LNCAP (cell line): ENCODE results near the gene PARD3B.
A peak's percentile ranks its signal among the peaks of the same experiment; 100 is the strongest.

ENCODE experiments used
- TF ChIP-seq, protein P1 (sequence below): fragments of 450-650 bp; IDR thresholded peaks from 2 replicates; pipeline ENCODE4 v1.5.1; 2017; ENCODE audit warnings: mild to moderate bottlenecking

Gene PARD3B

DNA sequence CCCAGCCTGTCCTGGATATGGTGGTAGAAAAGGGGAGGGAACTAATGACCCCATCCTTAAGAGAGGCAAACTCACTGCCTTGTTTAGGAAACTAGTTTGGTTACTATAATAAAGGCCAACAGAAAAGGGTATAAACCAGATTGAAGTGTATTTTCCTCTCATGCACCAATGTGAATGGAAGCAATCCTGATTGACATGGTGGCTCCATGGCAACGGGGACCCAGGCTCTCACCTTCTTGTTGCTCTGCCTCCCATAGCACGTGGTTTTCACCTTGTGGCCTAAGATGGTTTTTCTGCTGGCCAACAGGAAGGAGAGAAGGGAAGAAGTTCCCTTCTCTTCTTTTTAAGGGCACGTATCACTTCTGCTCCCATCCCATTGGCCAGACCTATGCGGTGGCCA lies 1069.7 kb downstream of the PARD3B start:
- TF ChIP-seq, protein P1, sequence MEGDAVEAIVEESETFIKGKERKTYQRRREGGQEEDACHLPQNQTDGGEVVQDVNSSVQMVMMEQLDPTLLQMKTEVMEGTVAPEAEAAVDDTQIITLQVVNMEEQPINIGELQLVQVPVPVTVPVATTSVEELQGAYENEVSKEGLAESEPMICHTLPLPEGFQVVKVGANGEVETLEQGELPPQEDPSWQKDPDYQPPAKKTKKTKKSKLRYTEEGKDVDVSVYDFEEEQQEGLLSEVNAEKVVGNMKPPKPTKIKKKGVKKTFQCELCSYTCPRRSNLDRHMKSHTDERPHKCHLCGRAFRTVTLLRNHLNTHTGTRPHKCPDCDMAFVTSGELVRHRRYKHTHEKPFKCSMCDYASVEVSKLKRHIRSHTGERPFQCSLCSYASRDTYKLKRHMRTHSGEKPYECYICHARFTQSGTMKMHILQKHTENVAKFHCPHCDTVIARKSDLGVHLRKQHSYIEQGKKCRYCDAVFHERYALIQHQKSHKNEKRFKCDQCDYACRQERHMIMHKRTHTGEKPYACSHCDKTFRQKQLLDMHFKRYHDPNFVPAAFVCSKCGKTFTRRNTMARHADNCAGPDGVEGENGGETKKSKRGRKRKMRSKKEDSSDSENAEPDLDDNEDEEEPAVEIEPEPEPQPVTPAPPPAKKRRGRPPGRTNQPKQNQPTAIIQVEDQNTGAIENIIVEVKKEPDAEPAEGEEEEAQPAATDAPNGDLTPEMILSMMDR: no peak

DNA sequence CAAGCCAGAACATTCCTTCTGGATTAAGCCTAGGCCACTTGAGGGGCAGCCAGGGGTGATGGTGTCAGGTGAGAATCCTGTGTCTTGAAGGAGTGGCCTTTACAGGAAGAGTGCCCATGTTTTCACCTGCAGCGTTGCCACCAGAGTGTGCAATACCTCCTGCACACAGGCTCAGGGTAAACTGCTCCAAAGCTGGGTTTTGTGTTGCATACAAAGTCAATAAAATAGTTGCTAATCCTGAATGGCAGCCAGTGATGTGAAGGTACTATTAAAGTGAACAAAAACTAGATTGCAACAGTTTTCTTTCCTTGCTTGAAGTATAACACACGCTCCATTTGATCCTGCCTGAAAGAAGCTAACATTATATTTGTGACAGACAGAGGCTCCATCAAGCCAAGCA lies 1072.6 kb downstream of the PARD3B start:
- TF ChIP-seq, protein P1: peak; percentile 22; the same call in 1 of the 2 replicates

GRCh38 chr2:205619600-205619999 lies 1074.3 kb downstream of the PARD3B start:
- TF ChIP-seq, protein P1: no peak

GRCh38 chr2:205627085-205627484 lies 1081.8 kb downstream of the PARD3B start:
- TF ChIP-seq, protein P1: no peak

DNA sequence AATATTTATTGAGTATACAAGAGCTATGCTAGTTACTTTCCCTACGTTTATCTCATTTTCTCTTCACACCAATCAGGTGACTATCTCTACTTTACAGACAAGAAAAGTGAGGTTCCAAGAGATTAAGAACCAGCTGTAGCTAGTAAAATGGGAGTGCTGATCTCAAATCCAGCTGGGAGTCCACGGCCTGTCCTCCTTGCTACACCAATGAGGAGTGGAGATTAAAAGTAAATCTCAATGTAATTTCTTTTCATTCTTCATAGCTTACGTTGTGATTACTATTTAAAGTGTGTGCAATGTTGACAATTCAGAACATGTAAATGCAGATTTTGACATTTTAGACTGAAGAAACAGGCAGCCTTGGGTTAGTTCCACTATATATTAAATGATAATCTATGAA lies 1083.1 kb downstream of the PARD3B start:
- TF ChIP-seq, protein P1: no peak

GRCh38 chr2:205629091-205629776 lies 1084.0 kb downstream of the PARD3B start:
- TF ChIP-seq, protein P1: no peak

DNA sequence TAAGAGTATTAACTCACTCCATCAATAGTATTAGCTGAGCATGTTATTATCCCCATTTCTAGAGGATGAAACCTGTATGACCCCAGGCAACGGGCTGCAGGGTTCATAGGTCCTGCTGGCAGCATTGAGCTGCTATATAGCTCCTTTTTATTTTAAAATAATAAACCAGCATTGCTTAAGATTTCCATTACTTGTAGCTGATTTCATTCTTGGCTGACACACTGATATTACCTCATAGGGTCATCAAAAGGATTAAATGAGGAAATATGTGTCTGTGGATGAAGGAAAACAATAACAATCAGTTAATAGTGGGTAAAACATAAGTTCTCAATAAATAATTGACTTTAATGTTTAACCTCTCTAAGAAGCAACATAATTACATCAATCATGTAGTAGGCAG lies 1088.7 kb downstream of the PARD3B start:
- TF ChIP-seq, protein P1: no peak
